ENCODE measurements around the gene ACO1.

DNA sequence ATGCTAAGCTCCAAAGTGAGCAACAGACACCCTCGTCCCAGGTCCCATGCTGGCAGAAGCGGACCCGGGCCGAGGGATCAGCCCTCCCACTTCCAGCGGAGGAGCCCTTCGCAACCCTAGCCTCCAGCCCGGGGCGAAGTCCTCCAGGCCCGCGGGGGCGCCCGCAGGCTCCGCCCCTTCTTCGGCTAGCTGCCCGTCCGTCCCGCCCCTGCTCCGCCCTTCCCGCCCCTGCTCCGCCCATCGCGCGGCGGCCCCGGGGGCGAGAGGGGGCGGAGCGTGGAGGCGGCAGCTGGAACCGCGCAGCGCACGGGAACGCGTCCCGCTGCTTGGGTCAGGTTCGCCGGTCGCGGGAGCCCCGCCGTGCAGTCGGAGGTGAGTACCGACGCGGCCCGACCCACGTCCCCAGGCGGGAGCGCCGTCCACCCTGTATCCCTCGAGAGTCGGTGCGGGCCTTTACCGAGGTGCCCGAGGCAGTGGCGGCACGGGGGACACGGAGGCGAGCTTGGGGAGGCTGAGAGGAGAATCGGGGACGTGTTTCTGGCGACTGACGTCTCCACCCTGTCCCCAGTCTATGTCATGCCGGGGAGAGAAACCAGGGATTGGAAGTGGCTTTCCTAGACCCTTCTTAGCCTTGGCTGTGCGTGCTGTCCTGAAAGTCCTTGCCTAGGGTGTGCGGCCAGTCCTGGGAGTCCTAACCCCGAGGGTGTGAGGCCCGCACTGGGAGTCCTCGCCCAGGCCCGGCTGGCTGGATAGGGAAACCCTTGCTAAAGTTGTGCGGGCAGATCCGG, at the start of gene ACO1:
- TF ChIP-seq POLR2A (IDR thresholded peaks at IDR 0.05; ENCODE audit: low read depth, low read length) (peak; percentile 57; the same call in 1 of the 2 replicates), POLR2AphosphoS5 (IDR thresholded peaks at IDR 0.05; ENCODE audit: low read depth, low read length) (no peak), TAF1 (IDR thresholded peaks at IDR 0.05; ENCODE audit: borderline replicate concordance, low read depth, low read length) (no peak)
